Glutamatergic neuron (in vitro differentiated cells): Measurements from ENCODE around the gene MARCKSL1. TPM values are rescaled to one million over a fixed set of nuclear protein-coding genes. Genes with fewer than 3 reads are reported as not detected.
A peak's percentile ranks its signal among the peaks of the same experiment; 100 is the strongest.

Experiments
- DNase-seq: peaks from one replicate; pipeline ENCODE4 v3.0.0; 2022
- H3K27ac Mint-ChIP-seq: one replicate; pipeline ENCODE4 v1.8.0; 2020; ENCODE audit warnings: mild to moderate bottlenecking, mixed read lengths, inconsistent platforms; ENCODE audit not compliant: unreplicated experiment
- H3K27me3 Mint-ChIP-seq: one replicate; pipeline ENCODE4 v1.8.0; 2020; ENCODE audit warnings: mild to moderate bottlenecking, moderate library complexity, mixed read lengths, inconsistent platforms; ENCODE audit not compliant: unreplicated experiment
- H3K36me3 Mint-ChIP-seq: one replicate; pipeline ENCODE4 v1.8.0; 2020; ENCODE audit warnings: mild to moderate bottlenecking, mixed read lengths, inconsistent platforms; ENCODE audit not compliant: unreplicated experiment
- H3K4me1 Mint-ChIP-seq: one replicate; pipeline ENCODE4 v1.8.0; 2020; ENCODE audit warnings: mild to moderate bottlenecking, low read depth, mixed read lengths, inconsistent platforms; ENCODE audit not compliant: unreplicated experiment
- H3K4me3 Mint-ChIP-seq: one replicate; pipeline ENCODE4 v1.8.0; 2020; ENCODE audit warnings: mild to moderate bottlenecking, mixed read lengths, inconsistent platforms; ENCODE audit not compliant: unreplicated experiment
- H3K9me3 Mint-ChIP-seq: one replicate; pipeline ENCODE4 v1.8.0; 2020; ENCODE audit warnings: mild to moderate bottlenecking, moderate library complexity, mixed read lengths, inconsistent platforms; ENCODE audit not compliant: unreplicated experiment
- CTCF ChIP-seq: fragments of 200-600 bp; sonication (generic); IDR thresholded peaks from one replicate; pipeline ENCODE4 v1.5.0; 2021; ENCODE audit not compliant: partially characterized antibody, unreplicated experiment
- total RNA-seq: library from RNA; stranded (reverse); fragmentation: NEBNext Ultra II Directional; extraction: Animal tissue kit (Norgen Biotek cat#: 25700); gene quantifications from one replicate; pipeline ENCODE4 v1.2.1, GENCODE V29; 2021; ENCODE audit not compliant: unreplicated experiment

Gene MARCKSL1
- total RNA-seq, 1 donor from 2014 or later, result 912 TPM

GRCh38 chr1:32334864-32335534 is 1.0 kb downstream of the MARCKSL1 start:
- peaks cover 14% of the 10 kb centered on the region for H3K36me3 Mint-ChIP-seq
- peak; percentile 61 for DNase-seq
- H3K27ac Mint-ChIP-seq, result peak overlapping the region; percentile 85
- peaks cover 18% of the 10 kb centered on the region for H3K9me3 Mint-ChIP-seq
- peak overlapping the region; percentile 92 for H3K4me3 Mint-ChIP-seq
- peaks cover 24% of the 10 kb centered on the region for H3K4me1 Mint-ChIP-seq
- peak; percentile 57 for TF ChIP-seq CTCF
- peaks cover 8% of the 10 kb centered on the region for H3K27me3 Mint-ChIP-seq

- no peak for TF ChIP-seq CTCF
- peaks cover 10% of the 10 kb centered on the region for H3K27me3 Mint-ChIP-seq
- DNase-seq, result peak; percentile 51
- peaks cover 24% of the 10 kb centered on the region for H3K4me1 Mint-ChIP-seq
- peaks cover 14% of the 10 kb centered on the region for H3K36me3 Mint-ChIP-seq
- H3K27ac Mint-ChIP-seq, result peak overlapping the region; percentile 85
- peaks cover 19% of the 10 kb centered on the region for H3K9me3 Mint-ChIP-seq
- peak overlapping the region; percentile 92 for H3K4me3 Mint-ChIP-seq
Measured at GRCh38 chr1:32334274-32334861, 1.7 kb downstream of the MARCKSL1 start.

GRCh38 chr1:32333251-32333963 is 2.6 kb downstream of the MARCKSL1 start:
- Mint-ChIP-seq H3K4me3 (peak overlapping the region; percentile 92), H3K4me1 (peaks cover 20% of the 10 kb centered on the region), H3K27ac (peak overlapping the region; percentile 39), H3K27me3 (peaks cover 10% of the 10 kb centered on the region), H3K36me3 (peaks cover 14% of the 10 kb centered on the region), H3K9me3 (peaks cover 15% of the 10 kb centered on the region)
- no peak for TF ChIP-seq CTCF
- no peak for DNase-seq

GRCh38 chr1:32332290-32333079 is 3.5 kb downstream of the MARCKSL1 start:
- Mint-ChIP-seq H3K4me1 (peaks cover 14% of the 10 kb centered on the region), H3K27me3 (peaks cover 6% of the 10 kb centered on the region), H3K4me3 (peak overlapping the region; percentile 46), H3K27ac (peak overlapping the region; percentile 22), H3K9me3 (peaks cover 10% of the 10 kb centered on the region), H3K36me3 (peaks cover 17% of the 10 kb centered on the region)
- no peak for DNase-seq
- no peak for TF ChIP-seq CTCF
